HCT116 (cell line): ENCODE data around the gene TRNAU1AP. TPM values are rescaled to one million over a fixed set of nuclear protein-coding genes. Genes with fewer than 3 reads are reported as not detected.

ENCODE experiments used
- ATAC-seq: fragments of 200-7000 bp; cut with Tn5 transposase; 2 replicates; pipeline ENCODE4 v1.9.1; 2020; ENCODE audit warnings: mild to moderate bottlenecking, moderate library complexity
- BruUV-seq: library from RNA; stranded (reverse); fragments of 400-500 nt; replicated peaks from 2 replicates; lab custom pipeline; 2021; lab: Mats Ljungman, UMichigan
- CTCF ChIA-PET: fragments of 300-600 bp; sonication (Branson Sonifier 250); formaldehyde crosslinking; loops from one replicate; lab custom pipeline; 2021; ENCODE audit warnings: antibody characterized with exemption; lab: Charles Lee
- POLR2A ChIA-PET: fragments of 300-600, 350-600 bp; sonication (Branson Sonifier 250); formaldehyde crosslinking; loops from one replicate; lab custom pipeline; 2021; ENCODE audit warnings: antibody characterized with exemption; lab: Charles Lee
- RAD21 ChIA-PET, 2 experiments: fragments of 300-600 bp; sonication (Branson Sonifier 250); formaldehyde crosslinking; loops; one replicate each; lab custom pipeline; 2023; ENCODE audit warnings: low total read pairs in 2 of 2; ENCODE audit not compliant: uncharacterized antibody in 2 of 2, unreplicated experiment in 2 of 2, low non-redundant PET in 1 of 2; lab: Charles Lee
- DNase-seq: peaks from one replicate; pipeline ENCODE4 v3.0.0-alpha.2; 2010; ENCODE audit warnings: low read depth, low spot score
- H2AFZ ChIP-seq: fragments of 200-600 bp; shearing (Covaris generic), sonication (generic); 2 replicates; pipeline ENCODE4 v1.6.1; 2017; ENCODE audit warnings: low read depth, mixed run types, mixed read lengths, antibody characterized with exemption, low read length; ENCODE audit not compliant: poor library complexity, severe bottlenecking
- H3K27ac ChIP-seq: 2 replicates; pipeline ENCODE4 v1.5.1; 2012; ENCODE audit warnings: low read depth, low read length
- H3K27me3 ChIP-seq: fragments of 200-600 bp; sonication (generic); 2 replicates; pipeline ENCODE4 v1.6.1; 2016; ENCODE audit warnings: mixed run types, low read length, mixed read lengths; ENCODE audit not compliant: insufficient read depth
- H3K36me3 ChIP-seq, 2 experiments: fragments of 200-500 bp in 1 of 2; fragments of 200-600 bp in 1 of 2; sonication (Bioruptor generic) in 1 of 2; sonication (generic) in 1 of 2; 2 replicates each; pipeline versions ENCODE4 v1.5.1 to v1.6.1; 2014 to 2016; ENCODE audit warnings: low read length in 2 of 2, inconsistent platforms in 1 of 2, mixed read lengths in 1 of 2, mixed run types in 1 of 2; ENCODE audit not compliant: insufficient read depth in 2 of 2, control insufficient read depth in 1 of 2
- H3K4me1 ChIP-seq, 2 experiments: fragments of 200-600 bp in 1 of 2; sonication (generic) in 1 of 2; 2 replicates each; pipeline versions ENCODE4 v1.5.1 to v1.6.1; 2012 to 2017; ENCODE audit warnings: low read length in 2 of 2, inconsistent platforms in 1 of 2, mild to moderate bottlenecking in 1 of 2, mixed read lengths in 1 of 2, mixed run types in 1 of 2, moderate library complexity in 1 of 2; ENCODE audit not compliant: insufficient read depth in 2 of 2, control insufficient read depth in 1 of 2
- H3K4me2 ChIP-seq: fragments of 200-600 bp; sonication (generic); 2 replicates; pipeline ENCODE4 v1.6.1; 2017; ENCODE audit warnings: mixed run types, low read length, mixed read lengths
- H3K4me3 ChIP-seq, 2 experiments: fragments of 200-600 bp in 1 of 2; sonication (generic) in 1 of 2; replicated peaks in 1 of 2; 2 replicates each; pipeline ENCODE4 v1.5.1; 2011 to 2016; ENCODE audit warnings: low read length in 2 of 2, control low read depth in 1 of 2, low read depth in 1 of 2, mild to moderate bottlenecking in 1 of 2, mixed read lengths in 1 of 2, mixed run types in 1 of 2
- H3K79me2 ChIP-seq: fragments of 200-600 bp; sonication (generic); 2 replicates; pipeline ENCODE4 v1.6.1; 2017; ENCODE audit warnings: mild to moderate bottlenecking, mixed run types, low read length, moderate library complexity, mixed read lengths; ENCODE audit not compliant: insufficient read depth
- H3K9ac ChIP-seq: fragments of 200-600 bp; sonication (generic); 2 replicates; pipeline ENCODE4 v1.6.1; 2016; ENCODE audit warnings: low read length, mixed read lengths
- H3K9me2 ChIP-seq: fragments of 200-600 bp; sonication (generic), shearing (Covaris generic); 2 replicates; pipeline ENCODE4 v1.6.1; 2017; ENCODE audit warnings: mixed run types, mild to moderate bottlenecking, moderate library complexity; ENCODE audit not compliant: insufficient read depth
- H3K9me3 ChIP-seq, 2 experiments: fragments of 200-500 bp in 1 of 2; fragments of 200-600 bp in 1 of 2; sonication (Bioruptor generic) in 1 of 2; sonication (generic) in 1 of 2; 2 replicates each; pipeline ENCODE4 v1.6.1; 2014 to 2017; ENCODE audit warnings: low read length in 2 of 2, mixed read lengths in 2 of 2, inconsistent platforms in 1 of 2, low read depth in 1 of 2, mild to moderate bottlenecking in 1 of 2, mixed run types in 1 of 2, moderate library complexity in 1 of 2; ENCODE audit not compliant: control insufficient read depth in 1 of 2, insufficient read depth in 1 of 2
- H4K20me1 ChIP-seq: fragments of 200-600 bp; sonication (generic), shearing (Covaris generic); 2 replicates; pipeline ENCODE4 v1.6.1; 2017; ENCODE audit warnings: mixed run types, mild to moderate bottlenecking, moderate library complexity; ENCODE audit not compliant: insufficient read depth
- CBX3 ChIP-seq: IDR thresholded peaks from 2 replicates; pipeline ENCODE4 v1.6.1; 2012; ENCODE audit warnings: low read depth
- EGR1 ChIP-seq: IDR thresholded peaks from 2 replicates; pipeline ENCODE4 v1.6.1; 2012; ENCODE audit warnings: low read depth
- ELF1 ChIP-seq: IDR thresholded peaks from 2 replicates; pipeline ENCODE4 v1.6.1; 2012; ENCODE audit warnings: low read depth, borderline replicate concordance
- FOSL1 ChIP-seq: IDR thresholded peaks from 2 replicates; pipeline ENCODE4 v1.6.1; 2012; ENCODE audit warnings: low read depth
- JUND ChIP-seq: IDR thresholded peaks from 2 replicates; pipeline ENCODE4 v1.6.1; 2012
- SIN3A ChIP-seq: IDR thresholded peaks from 2 replicates; pipeline ENCODE4 v1.6.1; 2012; ENCODE audit warnings: low read depth
- SP1 ChIP-seq: IDR thresholded peaks from 2 replicates; pipeline ENCODE4 v1.6.1; 2012; ENCODE audit warnings: low read depth
- SRF ChIP-seq: IDR thresholded peaks from 2 replicates; pipeline ENCODE4 v1.6.1; 2012; ENCODE audit warnings: low read depth
- ZFX ChIP-seq: fragments of 450-650 bp; IDR thresholded peaks from 2 replicates; pipeline ENCODE4 v1.6.1; 2017
- ZNF274 ChIP-seq: fragments of 200-500 bp; sonication (Bioruptor generic); IDR thresholded peaks from 2 replicates; pipeline ENCODE4 v1.6.1; 2014; ENCODE audit warnings: mild to moderate bottlenecking, low read depth, low read length, inconsistent platforms
- intact Hi-C: fragments of 100-400 bp; cut with micrococcal nuclease; formaldehyde crosslinking; loops from 2 replicates; pipeline ENCODE4 v1.10.0; 2022
- total RNA-seq: library from RNA; stranded (reverse); gene quantifications from one replicate; pipeline ENCODE4 v1.2.1, GENCODE V29; 2021; ENCODE audit not compliant: unreplicated experiment
- TF ChIP-seq, protein P1 (sequence below): IDR thresholded peaks from 2 replicates; pipeline ENCODE4 v1.6.1; 2012
- TF ChIP-seq, protein P2 (sequence below): IDR thresholded peaks from 2 replicates; pipeline ENCODE4 v1.6.1; 2012; ENCODE audit warnings: low read depth
- TF ChIP-seq, protein P3 (sequence below), 3 experiments: fragments of 200-600 bp in 1 of 3; sonication (generic) in 1 of 3; IDR thresholded peaks in 2 of 3; conservative IDR thresholded peaks in 1 of 3; 2 replicates each; pipeline ENCODE4 v1.5.1; 2012 to 2017; ENCODE audit warnings: low read depth in 2 of 3, low read length in 2 of 3, antibody characterized with exemption in 1 of 3, borderline replicate concordance in 1 of 3, control low read depth in 1 of 3, mild to moderate bottlenecking in 1 of 3, mixed read lengths in 1 of 3, mixed run types in 1 of 3, moderate library complexity in 1 of 3; ENCODE audit not compliant: insufficient read depth in 1 of 3

TRNAU1AP gene
- total RNA-seq, 1 experiment from 2014 or later = 29.7 TPM

DNA sequence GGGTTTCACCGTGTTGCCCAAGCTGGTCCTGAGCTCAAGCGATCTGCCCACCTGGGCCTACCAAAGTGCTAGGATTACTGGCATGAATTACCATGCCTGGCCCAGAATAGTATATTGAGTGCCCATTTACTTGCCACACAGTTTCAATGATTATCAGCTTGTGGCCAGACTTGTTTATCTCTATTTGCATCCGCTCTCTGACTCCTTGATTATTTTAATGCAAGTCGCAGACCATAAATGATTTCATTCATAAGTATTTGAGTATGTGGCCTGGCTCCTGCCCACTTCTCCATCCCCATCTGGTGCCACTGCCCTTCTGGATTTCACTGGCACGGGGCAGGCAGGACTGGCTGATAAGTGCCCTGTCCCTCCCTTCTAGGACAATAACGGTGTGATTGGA is 18.2 kb upstream of the TRNAU1AP start (continued):
- TF ChIP-seq FOSL1 (no peak), ELF1 (no peak), ZNF274 (no peak), SRF (no peak), SP1 (no peak), ZFX (no peak)

DNA sequence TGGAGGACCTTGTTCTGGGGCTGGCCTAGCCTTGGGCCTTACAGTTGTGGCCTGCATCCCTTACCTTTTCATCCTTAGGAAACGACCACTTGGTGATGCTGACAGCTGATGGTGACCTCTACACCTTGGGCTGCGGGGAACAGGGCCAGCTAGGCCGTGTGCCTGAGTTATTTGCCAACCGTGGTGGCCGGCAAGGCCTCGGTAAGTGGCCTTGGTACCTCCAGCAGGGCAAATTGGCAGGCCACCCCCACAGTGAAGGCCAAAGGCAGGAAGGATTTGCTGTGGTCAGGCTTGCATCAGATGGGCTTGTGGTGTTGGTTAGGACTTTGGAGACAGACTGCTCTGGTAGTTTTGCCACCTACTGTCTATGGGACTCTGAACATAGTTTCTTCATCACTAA is 17.7 kb upstream of the TRNAU1AP start:
- H2AFZ ChIP-seq = no peak overlapping the region
- no peaks in the 10 kb centered on the region for H3K9me2 ChIP-seq
- no peak overlapping the region for H3K4me2 ChIP-seq
- intact Hi-C loops = no loop called here
- 0 out of 2 replicates have a peak, but pooled peaks cover 4% of the 10 kb centered on the region for H4K20me1 ChIP-seq
- ChIA-PET CTCF (no interaction called here), POLR2A (no interaction called here), RAD21 (no interaction called here)
- H3K9ac ChIP-seq = no peak overlapping the region
- no peak for ATAC-seq
- H3K9me3 ChIP-seq = no peaks in the 10 kb centered on the region
- TF ChIP-seq JUND (no peak), CBX3 (no peak), EGR1 (no peak), FOSL1 (no peak)
- peaks cover 36 to 64% of the 10 kb centered on the region in 2 experiments for H3K36me3 ChIP-seq
- DNase-seq = no peak
- no peaks in the 10 kb centered on the region for H3K27me3 ChIP-seq
- H3K79me2 ChIP-seq = peaks cover 34% of the 10 kb centered on the region
- no peak overlapping the region for H3K4me3 ChIP-seq
- peaks cover 0 to 2% of the 10 kb centered on the region in 2 experiments; a peak in 1 of 4 replicates for H3K4me1 ChIP-seq
- H3K27ac ChIP-seq = peak overlapping the region; percentile 4; the same call in 1 of the 2 replicates
- no TSS peak for BruUV-seq

DNA sequence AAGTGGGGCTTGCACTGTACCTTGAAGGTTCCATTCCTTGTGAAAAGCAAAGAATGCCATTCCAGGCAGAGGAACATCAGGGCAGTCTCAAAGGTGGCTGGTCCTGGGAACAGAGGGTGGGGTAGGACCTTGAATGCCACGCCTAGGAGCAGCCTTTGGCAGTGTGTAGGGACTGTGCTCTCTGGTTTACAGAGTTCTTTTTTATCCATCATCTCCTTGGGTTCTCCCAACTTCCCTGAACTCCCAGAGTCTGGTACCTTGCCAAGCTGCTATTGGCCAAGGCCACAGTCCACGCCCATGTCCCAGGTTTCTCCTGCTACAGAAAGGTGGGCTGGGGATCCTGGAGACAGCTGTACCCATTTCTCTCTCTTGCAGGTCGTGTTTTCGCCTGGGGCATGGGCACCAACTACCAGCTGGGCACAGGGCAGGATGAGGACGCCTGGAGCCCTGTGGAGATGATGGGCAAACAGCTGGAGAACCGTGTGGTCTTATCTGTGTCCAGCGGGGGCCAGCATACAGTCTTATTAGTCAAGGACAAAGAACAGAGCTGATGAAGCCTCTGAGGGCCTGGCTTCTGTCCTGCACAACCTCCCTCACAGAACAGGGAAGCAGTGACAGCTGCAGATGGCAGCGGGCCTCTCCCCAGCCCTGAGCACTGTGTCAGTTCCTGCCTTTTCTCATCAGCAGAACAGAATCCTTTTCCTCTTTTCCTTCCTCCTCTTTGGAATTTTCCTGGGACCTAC is 15.3 kb upstream of the TRNAU1AP start:
- intact Hi-C loops = no loop called here
- no peaks in the 10 kb centered on the region for H3K9me2 ChIP-seq
- H3K9me3 ChIP-seq = no peaks in the 10 kb centered on the region
- DNase-seq (no peak), ATAC-seq (no peak)
- peaks cover 7 to 16% of the 10 kb centered on the region in 2 experiments; a peak in 3 of 4 replicates for H3K4me1 ChIP-seq
- peaks cover 10% of the 10 kb centered on the region for H3K79me2 ChIP-seq
- H3K36me3 ChIP-seq = peaks cover 29 to 41% of the 10 kb centered on the region in 2 experiments
- H3K27ac ChIP-seq = no peak overlapping the region
- no peak overlapping the region for H3K4me3 ChIP-seq
- RAD21 ChIA-PET = no interaction called here
- no peaks in the 10 kb centered on the region for H3K27me3 ChIP-seq
- BruUV-seq = no TSS peak
- H2AFZ ChIP-seq = no peak overlapping the region
- CTCF ChIA-PET = no interaction called here
- no peak overlapping the region for H3K9ac ChIP-seq
- 0 out of 2 replicates have a peak, but pooled peaks cover 4% of the 10 kb centered on the region for H4K20me1 ChIP-seq
- POLR2A ChIA-PET = no interaction called here
- no peak overlapping the region for H3K4me2 ChIP-seq
- TF ChIP-seq, protein P1, sequence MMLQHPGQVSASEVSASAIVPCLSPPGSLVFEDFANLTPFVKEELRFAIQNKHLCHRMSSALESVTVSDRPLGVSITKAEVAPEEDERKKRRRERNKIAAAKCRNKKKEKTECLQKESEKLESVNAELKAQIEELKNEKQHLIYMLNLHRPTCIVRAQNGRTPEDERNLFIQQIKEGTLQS = no peak
- TF ChIP-seq, protein P2, sequence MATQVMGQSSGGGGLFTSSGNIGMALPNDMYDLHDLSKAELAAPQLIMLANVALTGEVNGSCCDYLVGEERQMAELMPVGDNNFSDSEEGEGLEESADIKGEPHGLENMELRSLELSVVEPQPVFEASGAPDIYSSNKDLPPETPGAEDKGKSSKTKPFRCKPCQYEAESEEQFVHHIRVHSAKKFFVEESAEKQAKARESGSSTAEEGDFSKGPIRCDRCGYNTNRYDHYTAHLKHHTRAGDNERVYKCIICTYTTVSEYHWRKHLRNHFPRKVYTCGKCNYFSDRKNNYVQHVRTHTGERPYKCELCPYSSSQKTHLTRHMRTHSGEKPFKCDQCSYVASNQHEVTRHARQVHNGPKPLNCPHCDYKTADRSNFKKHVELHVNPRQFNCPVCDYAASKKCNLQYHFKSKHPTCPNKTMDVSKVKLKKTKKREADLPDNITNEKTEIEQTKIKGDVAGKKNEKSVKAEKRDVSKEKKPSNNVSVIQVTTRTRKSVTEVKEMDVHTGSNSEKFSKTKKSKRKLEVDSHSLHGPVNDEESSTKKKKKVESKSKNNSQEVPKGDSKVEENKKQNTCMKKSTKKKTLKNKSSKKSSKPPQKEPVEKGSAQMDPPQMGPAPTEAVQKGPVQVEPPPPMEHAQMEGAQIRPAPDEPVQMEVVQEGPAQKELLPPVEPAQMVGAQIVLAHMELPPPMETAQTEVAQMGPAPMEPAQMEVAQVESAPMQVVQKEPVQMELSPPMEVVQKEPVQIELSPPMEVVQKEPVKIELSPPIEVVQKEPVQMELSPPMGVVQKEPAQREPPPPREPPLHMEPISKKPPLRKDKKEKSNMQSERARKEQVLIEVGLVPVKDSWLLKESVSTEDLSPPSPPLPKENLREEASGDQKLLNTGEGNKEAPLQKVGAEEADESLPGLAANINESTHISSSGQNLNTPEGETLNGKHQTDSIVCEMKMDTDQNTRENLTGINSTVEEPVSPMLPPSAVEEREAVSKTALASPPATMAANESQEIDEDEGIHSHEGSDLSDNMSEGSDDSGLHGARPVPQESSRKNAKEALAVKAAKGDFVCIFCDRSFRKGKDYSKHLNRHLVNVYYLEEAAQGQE = no peak
- TF ChIP-seq JUND (no peak), SRF (no peak), EGR1 (no peak), SIN3A (no peak)
- TF ChIP-seq, protein P3, sequence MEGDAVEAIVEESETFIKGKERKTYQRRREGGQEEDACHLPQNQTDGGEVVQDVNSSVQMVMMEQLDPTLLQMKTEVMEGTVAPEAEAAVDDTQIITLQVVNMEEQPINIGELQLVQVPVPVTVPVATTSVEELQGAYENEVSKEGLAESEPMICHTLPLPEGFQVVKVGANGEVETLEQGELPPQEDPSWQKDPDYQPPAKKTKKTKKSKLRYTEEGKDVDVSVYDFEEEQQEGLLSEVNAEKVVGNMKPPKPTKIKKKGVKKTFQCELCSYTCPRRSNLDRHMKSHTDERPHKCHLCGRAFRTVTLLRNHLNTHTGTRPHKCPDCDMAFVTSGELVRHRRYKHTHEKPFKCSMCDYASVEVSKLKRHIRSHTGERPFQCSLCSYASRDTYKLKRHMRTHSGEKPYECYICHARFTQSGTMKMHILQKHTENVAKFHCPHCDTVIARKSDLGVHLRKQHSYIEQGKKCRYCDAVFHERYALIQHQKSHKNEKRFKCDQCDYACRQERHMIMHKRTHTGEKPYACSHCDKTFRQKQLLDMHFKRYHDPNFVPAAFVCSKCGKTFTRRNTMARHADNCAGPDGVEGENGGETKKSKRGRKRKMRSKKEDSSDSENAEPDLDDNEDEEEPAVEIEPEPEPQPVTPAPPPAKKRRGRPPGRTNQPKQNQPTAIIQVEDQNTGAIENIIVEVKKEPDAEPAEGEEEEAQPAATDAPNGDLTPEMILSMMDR (IDR thresholded peaks at IDR 0.05 in 2 of 3, conservative IDR thresholded peaks at IDR 0.05 in 1 of 3; ENCODE audit: borderline replicate concordance in 1 of 3, insufficient read depth in 1 of 3, low read depth in 2 of 3, low read length in 2 of 3) = no peak
